ENCODE results near the gene ANO10.

ANO10 gene

DNA sequence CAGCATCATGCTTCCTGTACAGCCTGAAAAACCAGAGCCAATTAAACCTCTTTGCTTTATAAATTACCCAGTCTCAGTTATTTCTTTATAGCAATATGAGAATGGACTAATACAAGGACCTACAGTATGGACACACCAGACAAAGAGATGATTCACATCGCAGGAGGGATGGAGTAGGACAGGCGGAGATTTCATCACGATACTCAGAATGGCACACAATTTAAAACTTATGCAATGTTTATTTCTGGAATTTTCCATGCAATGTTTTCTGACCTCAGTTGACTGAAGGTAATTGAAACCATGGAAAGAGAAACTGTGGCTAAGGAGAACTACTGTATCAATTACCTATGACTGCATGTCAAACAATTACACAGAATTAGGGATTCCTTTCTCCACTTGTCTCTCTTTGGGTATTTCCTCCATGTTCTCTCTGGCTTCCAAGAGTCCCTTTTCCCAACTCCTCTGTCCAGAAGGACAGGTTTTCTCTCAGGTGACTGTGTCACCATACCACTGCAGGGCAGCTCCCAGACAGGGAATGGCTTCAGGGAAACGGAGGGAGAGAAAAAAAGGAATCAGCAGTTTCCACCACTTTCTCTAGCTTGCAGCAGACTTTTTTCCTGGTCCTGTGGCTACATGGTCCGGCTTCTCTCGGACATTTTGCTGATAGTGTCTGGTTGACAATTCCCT is 3.0 kb upstream of the ANO10 start:
- DNase-seq, result no peak
- Histone ChIP-seq H3K36me3 (ENCODE audit: control insufficient read depth in 4 of 4, insufficient read depth in 4 of 4, low read length in 3 of 4) (no peaks in the 10 kb centered on the region), H3K4me3 (ENCODE audit: control insufficient read depth in 1 of 7, extremely low read depth in 1 of 7, insufficient read depth in 4 of 7, low read depth in 2 of 7, low read length in 6 of 7) (no peak overlapping the region), H3K4me1 (ENCODE audit: control extremely low read depth in 1 of 4, control insufficient read depth in 4 of 4, insufficient read depth in 4 of 4, low read length in 3 of 4) (peaks cover 3 to 12% (median 11%) of the 10 kb centered on the region in 4 experiments), H3K27ac (ENCODE audit: insufficient read depth in 1 of 2, low read depth in 1 of 2, low read length in 2 of 2, poor library complexity in 1 of 2, severe bottlenecking in 2 of 2) (no peak overlapping the region), H3K27me3 (replicated peaks in 2 of 5; ENCODE audit: control insufficient read depth in 4 of 5, insufficient read depth in 5 of 5, low read length in 4 of 5) (no peaks in the 10 kb centered on the region), H3K9me3 (ENCODE audit: control extremely low read depth in 1 of 5, control insufficient read depth in 4 of 5, insufficient read depth in 2 of 5, low read depth in 1 of 5, low read length in 4 of 5) (no peaks in the 10 kb centered on the region)
- 96% methylated on average over 5 of the region's 6 CpGs for WGBS (ENCODE audit: insufficient coverage)
- ChIA-PET POLR2A (no interaction called here), CTCF (no interaction called here)

DNA sequence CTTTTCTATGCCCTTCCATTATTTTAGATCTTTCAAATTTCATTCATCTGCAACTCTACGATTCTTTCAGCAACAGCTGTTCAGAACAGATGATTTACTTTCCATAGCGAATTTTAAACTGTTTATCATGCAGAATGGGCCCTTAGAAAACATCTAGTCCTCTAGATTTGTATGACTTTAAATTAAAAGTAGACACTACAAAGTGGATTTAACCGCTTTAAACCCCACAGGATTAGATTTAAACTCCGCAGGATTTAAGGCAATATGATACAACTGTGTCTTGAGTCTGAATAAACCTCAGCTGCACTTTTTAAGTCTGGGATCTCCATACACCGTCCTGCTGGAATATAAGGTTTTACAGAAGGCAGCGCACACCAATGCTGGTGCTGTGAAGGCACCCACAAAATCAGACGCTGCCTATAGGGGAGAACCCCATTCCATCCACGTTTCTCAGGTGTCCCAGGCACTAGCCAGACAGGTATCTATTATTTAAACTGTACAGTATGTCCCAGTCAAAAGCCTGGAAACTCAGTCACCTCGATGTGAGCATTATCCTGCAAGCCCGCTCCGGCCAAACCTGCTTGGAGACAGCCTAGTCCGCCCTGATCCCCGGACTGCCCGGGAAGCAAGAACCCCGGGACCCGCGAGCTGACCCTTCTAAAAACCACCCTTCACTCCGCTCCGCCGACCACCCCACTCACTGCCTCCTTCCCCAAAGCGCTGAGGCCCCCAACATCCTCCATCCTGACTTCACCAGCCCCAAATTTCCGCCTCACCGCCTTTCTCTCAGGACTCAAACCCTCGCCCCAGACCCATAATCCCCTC is 768 bp downstream of the ANO10 start:
- H3K9me3 ChIP-seq (ENCODE audit: control extremely low read depth in 1 of 5, control insufficient read depth in 4 of 5, insufficient read depth in 2 of 5, low read depth in 1 of 5, low read length in 4 of 5), result no peaks in the 10 kb centered on the region
- peak overlapping the region in 1 of 2 experiments; percentile 58 for H3K27ac ChIP-seq (ENCODE audit: insufficient read depth in 1 of 2, low read depth in 1 of 2, low read length in 2 of 2, poor library complexity in 1 of 2, severe bottlenecking in 2 of 2)
- POLR2A ChIA-PET, result interaction anchor here (0.6 kb wide), 1 partner anchor 294 kb away, joined by 3 read pairs; no protein-coding TSS in a partner anchor
- H3K27me3 ChIP-seq (replicated peaks in 2 of 5; ENCODE audit: control insufficient read depth in 4 of 5, insufficient read depth in 5 of 5, low read length in 4 of 5), result no peaks in the 10 kb centered on the region
- peaks cover 0 to 3% (median 2%) of the 10 kb centered on the region in 4 experiments for H3K36me3 ChIP-seq (ENCODE audit: control insufficient read depth in 4 of 4, insufficient read depth in 4 of 4, low read length in 3 of 4)
- H3K4me1 ChIP-seq (ENCODE audit: control extremely low read depth in 1 of 4, control insufficient read depth in 4 of 4, insufficient read depth in 4 of 4, low read length in 3 of 4), result peaks cover 3 to 12% (median 11%) of the 10 kb centered on the region in 4 experiments
- DNase-seq, result peak in 2 of 3 donors; percentile 9 to 40
- H3K4me3 ChIP-seq (ENCODE audit: control insufficient read depth in 1 of 7, extremely low read depth in 1 of 7, insufficient read depth in 4 of 7, low read depth in 2 of 7, low read length in 6 of 7), result peak overlapping the region; percentile 70 to 91 (median 80)
- CTCF ChIA-PET, result interaction anchor here (1.2 to 1.6 kb wide), 3 partner anchors 9 to 15 kb away, joined by 3 to 5 read pairs (median 3); no protein-coding TSS in a partner anchor
- 17% methylated on average over 19 of the region's 24 CpGs for WGBS (ENCODE audit: insufficient coverage)

DNA sequence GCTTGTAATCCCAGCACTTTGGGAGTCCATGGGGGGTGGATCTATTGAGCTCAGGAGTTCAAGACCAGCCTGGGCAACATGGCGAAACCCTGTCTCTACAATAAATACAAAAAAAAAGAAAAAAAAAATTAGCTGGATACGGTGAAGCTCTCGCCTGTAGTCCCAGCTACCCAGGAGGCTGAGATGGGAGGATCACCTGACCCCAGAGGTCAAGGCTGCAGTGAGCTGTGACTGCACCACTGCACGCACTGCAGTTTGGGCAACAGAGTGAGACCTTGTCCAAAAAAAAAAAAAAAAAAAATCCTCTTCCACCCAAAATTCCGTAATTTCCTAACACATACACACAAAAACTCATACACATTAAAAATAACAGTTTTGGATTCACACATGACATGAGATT is 2.2 kb downstream of the ANO10 start:
- POLR2A ChIA-PET, result interaction anchor here (0.6 kb wide), 1 partner anchor 1788 kb away, joined by 3 read pairs; no protein-coding TSS in a partner anchor
- Histone ChIP-seq H3K4me3 (ENCODE audit: control insufficient read depth in 1 of 7, extremely low read depth in 1 of 7, insufficient read depth in 4 of 7, low read depth in 2 of 7, low read length in 6 of 7) (no peak overlapping the region), H3K36me3 (ENCODE audit: control insufficient read depth in 4 of 4, insufficient read depth in 4 of 4, low read length in 3 of 4) (peaks cover 0 to 3% (median 2%) of the 10 kb centered on the region in 4 experiments), H3K27me3 (replicated peaks in 2 of 5; ENCODE audit: control insufficient read depth in 4 of 5, insufficient read depth in 5 of 5, low read length in 4 of 5) (no peaks in the 10 kb centered on the region), H3K9me3 (ENCODE audit: control extremely low read depth in 1 of 5, control insufficient read depth in 4 of 5, insufficient read depth in 2 of 5, low read depth in 1 of 5, low read length in 4 of 5) (no peaks in the 10 kb centered on the region), H3K4me1 (ENCODE audit: control extremely low read depth in 1 of 4, control insufficient read depth in 4 of 4, insufficient read depth in 4 of 4, low read length in 3 of 4) (peaks cover 3 to 12% (median 11%) of the 10 kb centered on the region in 4 experiments), H3K27ac (ENCODE audit: insufficient read depth in 1 of 2, low read depth in 1 of 2, low read length in 2 of 2, poor library complexity in 1 of 2, severe bottlenecking in 2 of 2) (no peak overlapping the region)
- CTCF ChIA-PET, result no interaction called here
- no peak for DNase-seq
- no CpG with 5 or more reads among the region's 5 CpGs for WGBS (ENCODE audit: insufficient coverage)

DNA sequence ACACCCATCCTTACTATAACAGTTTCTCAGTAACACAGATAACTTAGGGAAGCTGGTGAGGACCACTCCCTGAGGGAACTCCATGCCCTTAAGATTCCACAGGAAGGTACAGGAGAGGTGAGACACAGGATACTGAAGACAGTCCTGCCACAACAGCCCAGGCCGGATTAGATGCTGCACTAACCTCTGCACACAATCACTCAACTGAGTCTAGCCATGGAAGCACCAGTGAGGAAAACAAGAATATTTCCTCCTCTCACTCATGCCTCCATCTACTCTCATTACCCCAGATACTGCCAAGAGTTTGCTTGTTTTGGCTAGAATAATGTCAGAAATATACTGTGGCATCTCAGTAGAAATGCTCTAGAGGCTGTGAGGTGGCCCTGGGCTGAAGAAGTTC is 3.7 kb downstream of the ANO10 start:
- POLR2A ChIA-PET, result no interaction called here
- DNase-seq, result no peak
- Histone ChIP-seq H3K36me3 (ENCODE audit: control insufficient read depth in 4 of 4, insufficient read depth in 4 of 4, low read length in 3 of 4) (peaks cover 0 to 3% (median 2%) of the 10 kb centered on the region in 4 experiments), H3K27me3 (replicated peaks in 2 of 5; ENCODE audit: control insufficient read depth in 4 of 5, insufficient read depth in 5 of 5, low read length in 4 of 5) (no peaks in the 10 kb centered on the region), H3K4me1 (ENCODE audit: control extremely low read depth in 1 of 4, control insufficient read depth in 4 of 4, insufficient read depth in 4 of 4, low read length in 3 of 4) (peaks cover 3 to 12% (median 11%) of the 10 kb centered on the region in 4 experiments), H3K9me3 (ENCODE audit: control extremely low read depth in 1 of 5, control insufficient read depth in 4 of 5, insufficient read depth in 2 of 5, low read depth in 1 of 5, low read length in 4 of 5) (no peaks in the 10 kb centered on the region), H3K4me3 (ENCODE audit: control insufficient read depth in 1 of 7, extremely low read depth in 1 of 7, insufficient read depth in 4 of 7, low read depth in 2 of 7, low read length in 6 of 7) (no peak overlapping the region), H3K27ac (ENCODE audit: insufficient read depth in 1 of 2, low read depth in 1 of 2, low read length in 2 of 2, poor library complexity in 1 of 2, severe bottlenecking in 2 of 2) (no peak overlapping the region)
- CTCF ChIA-PET, result no interaction called here
- WGBS (ENCODE audit: insufficient coverage), result no CpG with 5 or more reads among the region's 1 CpG

DNA sequence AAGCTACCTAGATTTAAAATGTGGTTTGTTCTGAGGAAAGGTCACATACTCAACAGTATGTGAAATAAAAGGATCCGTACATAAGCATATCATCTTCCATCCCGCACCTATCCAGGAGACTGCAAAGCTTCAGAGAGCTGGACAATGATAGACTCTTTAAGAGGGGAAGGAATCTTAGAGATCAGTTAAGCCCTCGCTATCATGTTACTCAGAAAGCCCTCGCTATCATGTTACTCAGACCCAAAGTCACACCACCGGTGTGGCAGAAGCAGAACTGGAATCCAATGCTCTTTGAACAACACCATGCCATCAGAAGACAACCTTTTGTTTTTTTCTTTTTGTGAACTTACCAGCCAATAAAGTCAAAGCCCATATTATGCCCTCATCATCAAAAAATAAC is 5.8 kb downstream of the ANO10 start:
- 95% methylated on average over 4 of the region's 5 CpGs for WGBS (ENCODE audit: insufficient coverage)
- Histone ChIP-seq H3K4me3 (ENCODE audit: control insufficient read depth in 1 of 7, extremely low read depth in 1 of 7, insufficient read depth in 4 of 7, low read depth in 2 of 7, low read length in 6 of 7) (no peak overlapping the region), H3K27ac (ENCODE audit: insufficient read depth in 1 of 2, low read depth in 1 of 2, low read length in 2 of 2, poor library complexity in 1 of 2, severe bottlenecking in 2 of 2) (no peak overlapping the region), H3K4me1 (ENCODE audit: control extremely low read depth in 1 of 4, control insufficient read depth in 4 of 4, insufficient read depth in 4 of 4, low read length in 3 of 4) (peaks cover 2 to 3% (median 2%) of the 10 kb centered on the region in 4 experiments), H3K27me3 (replicated peaks in 2 of 5; ENCODE audit: control insufficient read depth in 4 of 5, insufficient read depth in 5 of 5, low read length in 4 of 5) (no peaks in the 10 kb centered on the region), H3K9me3 (ENCODE audit: control extremely low read depth in 1 of 5, control insufficient read depth in 4 of 5, insufficient read depth in 2 of 5, low read depth in 1 of 5, low read length in 4 of 5) (no peaks in the 10 kb centered on the region), H3K36me3 (ENCODE audit: control insufficient read depth in 4 of 4, insufficient read depth in 4 of 4, low read length in 3 of 4) (peaks cover 0 to 3% (median 2%) of the 10 kb centered on the region in 4 experiments)
- ChIA-PET CTCF (no interaction called here), POLR2A (no interaction called here)
- no peak for DNase-seq

DNA sequence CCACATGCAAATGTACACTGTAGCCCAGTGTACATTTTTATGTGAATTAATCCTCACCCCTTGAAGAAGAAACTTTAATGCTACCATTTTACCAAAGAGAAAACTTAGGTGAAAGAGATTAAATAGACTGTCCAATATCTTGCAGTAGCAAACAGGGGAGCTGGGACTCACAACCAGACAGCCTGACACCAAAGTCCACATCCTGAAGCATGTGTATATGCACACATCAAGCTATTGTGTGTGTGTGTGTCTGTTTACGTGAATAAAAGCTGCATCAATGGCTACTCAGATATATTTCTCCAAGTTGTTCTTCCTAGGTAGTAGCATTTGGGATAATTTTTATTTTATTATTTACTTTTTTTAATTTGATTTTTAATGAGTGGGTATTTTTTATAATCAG is 6.7 kb downstream of the ANO10 start:
- no CpG with 5 or more reads among the region's 1 CpG for WGBS (ENCODE audit: insufficient coverage)
- Histone ChIP-seq H3K9me3 (ENCODE audit: control extremely low read depth in 1 of 5, control insufficient read depth in 4 of 5, insufficient read depth in 2 of 5, low read depth in 1 of 5, low read length in 4 of 5) (no peaks in the 10 kb centered on the region), H3K27me3 (replicated peaks in 2 of 5; ENCODE audit: control insufficient read depth in 4 of 5, insufficient read depth in 5 of 5, low read length in 4 of 5) (no peaks in the 10 kb centered on the region), H3K36me3 (ENCODE audit: control insufficient read depth in 4 of 4, insufficient read depth in 4 of 4, low read length in 3 of 4) (peaks cover 0 to 3% (median 2%) of the 10 kb centered on the region in 4 experiments), H3K4me3 (ENCODE audit: control insufficient read depth in 1 of 7, extremely low read depth in 1 of 7, insufficient read depth in 4 of 7, low read depth in 2 of 7, low read length in 6 of 7) (no peak overlapping the region), H3K4me1 (ENCODE audit: control extremely low read depth in 1 of 4, control insufficient read depth in 4 of 4, insufficient read depth in 4 of 4, low read length in 3 of 4) (no peaks in the 10 kb centered on the region), H3K27ac (ENCODE audit: insufficient read depth in 1 of 2, low read depth in 1 of 2, low read length in 2 of 2, poor library complexity in 1 of 2, severe bottlenecking in 2 of 2) (no peak overlapping the region)
- DNase-seq, result no peak
- POLR2A ChIA-PET, result no interaction called here
- CTCF ChIA-PET, result no interaction called here

DNA sequence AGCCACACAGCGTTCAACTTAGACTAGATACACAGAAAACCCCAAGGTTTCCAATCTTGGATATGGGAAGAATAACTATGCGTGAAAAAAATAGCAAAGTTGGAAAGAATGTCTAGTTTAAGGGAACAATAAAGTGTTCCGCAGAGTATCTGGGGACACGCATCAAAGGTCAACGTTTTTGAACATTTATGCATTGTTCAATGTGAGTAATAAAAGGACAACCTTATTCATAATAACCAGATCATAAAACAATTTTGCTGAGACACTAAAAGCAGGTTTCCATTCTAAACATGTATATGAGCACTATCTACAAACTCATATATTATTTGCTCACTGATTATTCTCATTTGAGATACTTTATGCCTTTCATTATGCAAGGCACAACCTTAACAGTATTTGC is 7.8 kb downstream of the ANO10 start:
- no CpG with 5 or more reads among the region's 5 CpGs for WGBS (ENCODE audit: insufficient coverage)
- no peak for DNase-seq
- Histone ChIP-seq H3K27me3 (replicated peaks in 2 of 5; ENCODE audit: control insufficient read depth in 4 of 5, insufficient read depth in 5 of 5, low read length in 4 of 5) (no peaks in the 10 kb centered on the region), H3K36me3 (ENCODE audit: control insufficient read depth in 4 of 4, insufficient read depth in 4 of 4, low read length in 3 of 4) (peaks cover 0 to 3% (median 2%) of the 10 kb centered on the region in 4 experiments), H3K27ac (ENCODE audit: insufficient read depth in 1 of 2, low read depth in 1 of 2, low read length in 2 of 2, poor library complexity in 1 of 2, severe bottlenecking in 2 of 2) (no peak overlapping the region), H3K4me3 (ENCODE audit: control insufficient read depth in 1 of 7, extremely low read depth in 1 of 7, insufficient read depth in 4 of 7, low read depth in 2 of 7, low read length in 6 of 7) (no peak overlapping the region), H3K9me3 (ENCODE audit: control extremely low read depth in 1 of 5, control insufficient read depth in 4 of 5, insufficient read depth in 2 of 5, low read depth in 1 of 5, low read length in 4 of 5) (no peaks in the 10 kb centered on the region), H3K4me1 (ENCODE audit: control extremely low read depth in 1 of 4, control insufficient read depth in 4 of 4, insufficient read depth in 4 of 4, low read length in 3 of 4) (no peaks in the 10 kb centered on the region)
- ChIA-PET POLR2A (no interaction called here), CTCF (no interaction called here)
